T-helper 17 cell (primary cell): ENCODE results near the gene AIG1. TPM values are rescaled to one million over a fixed set of nuclear protein-coding genes. Genes with fewer than 3 reads are reported as not detected.

Experiments used
- ATAC-seq: fragments of 150-1000 bp; cut with Tn5 transposase; 2 replicates; pipeline ENCODE4 v1.10.0; 2021; ENCODE audit warnings: mild to moderate bottlenecking, moderate library complexity
- DNase-seq, 3 donors: peaks; one replicate each; pipeline versions ENCODE4 v3.0.0 to v3.0.0-alpha.2; 2020 to 2021
- H3K9me3 ChIP-seq: one replicate; pipeline ENCODE4 v1.7.0; 2013; ENCODE audit warnings: low read length, mild to moderate bottlenecking; ENCODE audit not compliant: control insufficient read depth, poor library complexity, severe bottlenecking
- H3K27ac Mint-ChIP-seq: one replicate; pipeline ENCODE4 v1.8.0; 2022; ENCODE audit warnings: mild to moderate bottlenecking, moderate library complexity, mixed read lengths
- H3K27me3 Mint-ChIP-seq: one replicate; pipeline ENCODE4 v1.8.0; 2022; ENCODE audit warnings: mixed read lengths
- H3K36me3 Mint-ChIP-seq: one replicate; pipeline ENCODE4 v1.8.0; 2022; ENCODE audit warnings: low read depth, mixed read lengths
- H3K4me1 Mint-ChIP-seq: one replicate; pipeline ENCODE4 v1.8.0; 2022; ENCODE audit warnings: mild to moderate bottlenecking, mixed read lengths
- H3K4me3 Mint-ChIP-seq: one replicate; pipeline ENCODE4 v1.8.0; 2022; ENCODE audit warnings: mild to moderate bottlenecking, moderate library complexity, mixed read lengths
- total RNA-seq, 4 donors: library from RNA in 2 of 4; stranded (reverse) in 2 of 4; gene quantifications; one replicate each; pipeline ENCODE4 v1.2.3 and lab custom pipeline; 2022 to 2026

AIG1 gene
- total RNA-seq, 2 donors from 2014 or later: 7.9 to 16.5 TPM

DNA sequence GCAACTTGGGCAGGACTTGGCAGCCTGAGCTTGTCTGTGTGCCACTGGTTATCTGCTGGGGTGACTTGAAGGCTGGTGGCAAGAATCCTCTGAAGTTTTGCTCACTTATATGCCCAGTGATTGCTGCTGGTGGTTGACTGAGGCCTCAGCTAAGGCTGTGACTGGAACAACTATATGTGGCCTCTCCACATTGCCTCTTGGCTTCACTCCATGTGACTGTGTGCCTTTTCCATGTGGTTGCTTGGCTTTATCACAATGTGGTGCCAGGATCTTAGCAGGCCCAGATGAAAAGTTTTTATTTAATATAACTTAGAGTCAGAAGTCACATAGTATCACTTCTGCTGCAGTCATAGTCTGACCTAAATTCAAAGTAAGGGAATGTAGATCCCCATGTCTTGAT is 285.3 kb downstream of the AIG1 start:
- DNase-seq: no peak
- H3K4me1 Mint-ChIP-seq: no peaks in the 10 kb centered on the region
- no peaks in the 10 kb centered on the region for H3K27me3 Mint-ChIP-seq
- no peaks in the 10 kb centered on the region for H3K9me3 ChIP-seq
- H3K27ac Mint-ChIP-seq: no peak overlapping the region
- ATAC-seq: no peak
- H3K36me3 Mint-ChIP-seq: no peaks in the 10 kb centered on the region
- no peak overlapping the region for H3K4me3 Mint-ChIP-seq

DNA sequence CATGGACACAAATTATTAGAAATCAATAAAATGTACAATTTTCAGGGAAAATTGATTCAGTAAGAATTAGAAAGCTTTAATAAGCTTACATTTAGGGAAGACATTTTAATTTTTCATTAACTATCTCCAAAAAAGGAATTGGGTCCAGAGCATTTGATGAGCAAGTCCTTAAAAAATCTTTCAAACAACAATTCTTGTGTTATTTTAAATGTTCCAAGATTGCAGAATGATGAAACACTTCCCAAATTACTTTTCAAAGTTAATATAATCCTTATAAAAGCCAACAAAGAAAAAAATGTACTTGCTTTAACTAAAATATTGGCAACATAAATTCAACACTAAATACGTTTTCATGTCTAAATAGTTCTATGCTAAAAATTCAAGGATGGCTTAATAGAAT is 287.8 kb downstream of the AIG1 start:
- no peak overlapping the region for H3K4me3 Mint-ChIP-seq

DNA sequence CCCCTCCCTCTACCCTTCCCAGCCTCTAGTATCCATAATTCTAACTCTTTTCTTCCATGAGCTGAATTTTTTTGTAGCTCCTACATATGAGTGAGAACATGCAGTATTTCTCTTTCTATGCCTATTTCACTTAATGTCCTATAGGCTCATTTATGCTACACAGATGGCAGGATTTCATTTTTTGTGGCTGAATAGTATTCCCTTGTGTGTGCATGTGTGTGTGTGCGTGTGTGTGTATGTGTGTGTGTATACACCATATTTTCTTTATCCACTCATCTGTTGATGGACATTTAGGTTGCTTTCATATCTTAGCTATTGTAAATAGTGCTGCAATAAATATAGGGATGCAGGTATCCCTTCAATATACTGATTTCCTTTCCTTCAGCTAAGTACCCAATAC is 288.8 kb downstream of the AIG1 start:
- no peak overlapping the region for H3K27ac Mint-ChIP-seq
- no peaks in the 10 kb centered on the region for H3K36me3 Mint-ChIP-seq
- no peak overlapping the region for H3K4me3 Mint-ChIP-seq

More for the DNA sequence above, 287.8 kb downstream of the AIG1 start:
- Mint-ChIP-seq H3K4me1 (no peaks in the 10 kb centered on the region), H3K27me3 (no peaks in the 10 kb centered on the region), H3K27ac (no peak overlapping the region), H3K36me3 (no peaks in the 10 kb centered on the region)
- H3K9me3 ChIP-seq: no peaks in the 10 kb centered on the region
- DNase-seq (no peak), ATAC-seq (no peak)

DNA sequence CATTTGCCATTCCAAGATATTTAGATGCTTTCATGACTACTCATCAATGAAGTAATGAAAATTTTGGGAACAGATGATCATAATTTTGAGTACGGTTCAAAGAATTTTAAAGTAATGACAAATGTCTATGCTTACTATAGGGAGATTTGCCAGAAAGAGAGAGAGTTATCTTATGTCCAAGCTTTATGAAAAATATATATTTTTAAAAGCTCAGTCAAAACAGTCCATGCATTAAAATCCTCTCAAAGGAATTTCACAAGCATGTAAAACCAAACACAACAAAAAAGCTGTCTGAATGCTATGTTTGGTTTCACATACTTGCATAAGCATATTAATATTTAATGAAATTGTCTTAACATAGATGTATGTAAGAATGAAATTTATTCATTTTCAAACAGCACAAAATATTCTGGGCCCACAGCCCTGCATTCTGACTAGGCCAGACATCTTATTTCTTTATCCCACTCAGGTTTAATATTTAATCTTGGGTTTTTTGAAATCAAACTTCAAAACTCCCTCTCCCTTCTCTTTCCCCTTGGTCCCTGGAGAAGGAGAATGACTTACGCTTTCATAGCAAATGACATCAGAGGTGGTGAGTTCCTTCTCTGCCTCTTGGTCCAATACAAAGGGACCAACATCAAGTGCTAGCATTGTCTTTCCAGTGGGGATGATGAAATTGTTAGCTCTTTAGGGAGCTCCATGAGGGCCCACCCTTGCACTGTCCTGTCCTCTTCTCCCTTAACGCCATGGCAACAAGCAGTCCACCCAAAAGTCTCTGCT is 295.6 kb downstream of the AIG1 start:
- Mint-ChIP-seq H3K4me3 (no peak overlapping the region), H3K27ac (no peak overlapping the region), H3K27me3 (peaks cover 5% of the 10 kb centered on the region), H3K4me1 (no peaks in the 10 kb centered on the region), H3K36me3 (no peaks in the 10 kb centered on the region)
- no peak for ATAC-seq
- no peak for DNase-seq
- no peaks in the 10 kb centered on the region for H3K9me3 ChIP-seq

More for the DNA sequence above, 288.8 kb downstream of the AIG1 start:
- no peak for ATAC-seq
- H3K9me3 ChIP-seq: no peaks in the 10 kb centered on the region
- Mint-ChIP-seq H3K4me1 (no peaks in the 10 kb centered on the region), H3K27me3 (no peaks in the 10 kb centered on the region)
- no peak for DNase-seq

DNA sequence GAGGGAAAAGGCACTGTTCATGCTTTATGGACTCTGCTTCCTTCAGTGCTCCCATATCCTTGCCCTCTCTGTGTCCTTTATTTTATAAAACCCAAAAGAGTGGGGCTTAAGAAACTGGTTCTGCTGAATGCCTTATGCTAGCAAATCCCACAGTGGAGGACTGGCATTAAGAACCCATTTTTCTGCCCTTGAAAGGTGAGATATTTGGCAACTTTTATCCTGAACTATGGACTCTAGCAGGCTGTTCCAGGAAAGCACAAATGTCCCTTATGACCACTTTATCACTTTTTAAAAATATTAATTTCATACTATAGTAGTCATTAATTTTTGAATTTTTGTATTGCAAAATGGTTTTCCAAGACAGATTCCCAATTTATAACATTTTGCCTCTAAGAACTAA is 296.5 kb downstream of the AIG1 start:
- Mint-ChIP-seq H3K4me3 (no peak overlapping the region), H3K36me3 (no peaks in the 10 kb centered on the region), H3K27ac (no peak overlapping the region), H3K27me3 (peaks cover 5% of the 10 kb centered on the region), H3K4me1 (no peaks in the 10 kb centered on the region)
- no peak for DNase-seq
- H3K9me3 ChIP-seq: no peaks in the 10 kb centered on the region
- no peak for ATAC-seq

DNA sequence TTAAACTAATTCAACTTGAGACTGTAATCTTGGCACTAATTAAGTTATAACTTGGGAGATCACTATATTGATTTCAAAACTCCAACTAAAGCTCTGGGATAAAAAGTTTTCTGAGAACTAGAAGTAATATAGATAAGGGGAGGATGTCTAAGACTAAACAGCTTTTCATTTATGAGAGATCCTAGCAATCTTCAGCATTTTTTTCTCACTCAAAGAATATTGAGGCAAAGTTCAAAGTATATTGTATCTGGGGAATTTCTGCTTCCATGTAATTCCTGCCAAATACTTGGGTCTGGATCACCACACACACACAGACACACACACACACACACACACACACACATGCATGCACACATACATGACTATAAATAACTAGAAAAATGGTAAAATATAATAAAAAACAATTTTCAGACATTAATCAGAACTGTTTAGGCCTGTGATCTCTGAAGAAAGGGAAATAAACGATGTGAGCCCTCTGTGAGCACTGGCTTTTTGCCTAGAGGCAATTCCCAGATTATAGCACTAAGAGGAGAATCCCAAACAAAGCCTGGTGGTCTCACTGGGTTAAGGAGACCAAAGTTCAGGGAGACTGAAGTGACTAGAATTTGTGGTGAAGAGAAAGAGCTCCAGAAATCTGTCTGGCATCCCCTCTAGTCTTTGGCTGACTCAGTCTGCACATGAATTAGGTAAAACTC is 297.0 kb downstream of the AIG1 start:
- H3K27me3 Mint-ChIP-seq: peaks cover 5% of the 10 kb centered on the region
- H3K4me3 Mint-ChIP-seq: no peak overlapping the region
- no peaks in the 10 kb centered on the region for H3K36me3 Mint-ChIP-seq
- H3K4me1 Mint-ChIP-seq: no peaks in the 10 kb centered on the region
- H3K9me3 ChIP-seq: no peaks in the 10 kb centered on the region
- DNase-seq (no peak), ATAC-seq (no peak)
- no peak overlapping the region for H3K27ac Mint-ChIP-seq

DNA sequence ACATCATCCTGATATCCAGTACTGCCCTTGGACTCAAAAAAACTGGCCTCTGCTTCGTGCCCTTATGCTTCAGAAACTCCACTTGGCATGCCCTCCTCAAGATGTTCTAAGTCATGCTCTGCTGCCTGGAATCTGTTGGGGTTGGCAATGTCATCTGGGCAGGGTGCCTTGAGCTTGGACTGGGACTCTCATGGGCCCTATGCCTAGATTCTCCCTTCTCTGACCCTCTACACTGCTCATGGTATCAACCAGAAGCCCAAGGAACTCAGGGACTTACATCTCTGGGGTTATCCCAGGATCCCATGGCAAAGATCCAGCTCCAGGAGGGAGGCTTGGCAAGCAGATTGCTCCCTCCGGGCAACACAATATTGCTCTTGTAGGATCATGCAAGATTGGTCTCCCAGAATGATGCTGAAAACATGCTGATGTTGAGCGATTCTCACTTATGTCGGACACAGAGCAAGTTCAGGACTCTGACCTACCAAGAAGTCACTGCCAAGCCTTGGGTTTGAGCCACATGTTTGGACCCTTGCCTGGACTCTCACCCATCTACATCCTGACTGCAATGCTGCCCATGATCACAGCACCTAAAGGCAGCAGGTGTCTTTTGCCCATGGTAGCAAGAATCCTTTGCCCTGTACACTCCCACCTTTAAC is 301.0 kb downstream of the AIG1 start:
- no peak overlapping the region for H3K4me3 Mint-ChIP-seq
- H3K4me1 Mint-ChIP-seq: no peaks in the 10 kb centered on the region
- H3K9me3 ChIP-seq: no peaks in the 10 kb centered on the region
- H3K27ac Mint-ChIP-seq: no peak overlapping the region
- ATAC-seq (no peak), DNase-seq (no peak)
- H3K36me3 Mint-ChIP-seq: peaks cover 2% of the 10 kb centered on the region
- H3K27me3 Mint-ChIP-seq: peaks cover 5% of the 10 kb centered on the region

DNA sequence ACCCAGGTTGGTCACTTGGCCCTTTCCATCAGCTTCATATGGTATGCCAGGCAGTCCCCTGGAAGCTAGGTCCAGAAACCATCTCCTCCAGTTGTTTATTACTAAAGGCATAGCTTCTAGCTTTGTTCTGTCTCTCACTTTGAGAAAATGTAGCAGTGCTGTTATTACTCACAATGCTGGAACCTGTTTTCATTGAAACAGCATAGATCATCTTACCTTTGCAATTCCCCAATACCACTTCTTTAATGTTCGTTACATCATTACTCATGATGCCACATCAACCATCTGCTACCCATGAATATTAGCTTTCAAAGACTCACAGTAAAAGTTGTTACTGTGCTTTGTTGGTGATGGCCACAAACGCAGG is 301.5 kb downstream of the AIG1 start:
- peaks cover 5% of the 10 kb centered on the region for H3K27me3 Mint-ChIP-seq

DNA sequence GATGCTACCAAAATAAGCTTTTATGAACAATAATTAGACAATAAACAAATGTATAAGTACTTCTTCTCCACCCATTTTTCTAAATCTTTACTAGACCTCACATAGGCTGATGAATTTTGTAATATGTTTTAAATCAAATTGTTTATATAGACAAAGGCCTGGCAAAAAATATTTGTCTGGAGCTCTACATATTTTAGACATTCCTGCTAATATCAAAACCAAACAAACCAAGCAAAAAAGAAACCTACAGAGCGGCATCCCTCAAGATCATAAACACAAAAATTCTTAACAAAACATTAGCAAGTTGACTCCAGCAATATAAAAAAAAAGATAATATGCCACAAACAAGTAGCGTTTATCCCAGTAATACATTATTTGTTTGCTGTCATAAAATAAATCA is 302.6 kb downstream of the AIG1 start:
- H3K9me3 ChIP-seq: no peaks in the 10 kb centered on the region
- Mint-ChIP-seq H3K27ac (no peak overlapping the region), H3K4me3 (no peak overlapping the region), H3K36me3 (peaks cover 2% of the 10 kb centered on the region), H3K27me3 (no peaks in the 10 kb centered on the region), H3K4me1 (no peaks in the 10 kb centered on the region)
- no peak for ATAC-seq
- DNase-seq: no peak

More for the DNA sequence above, 301.5 kb downstream of the AIG1 start:
- no peak for ATAC-seq
- H3K4me1 Mint-ChIP-seq: no peaks in the 10 kb centered on the region
- H3K9me3 ChIP-seq: no peaks in the 10 kb centered on the region
- H3K4me3 Mint-ChIP-seq: no peak overlapping the region
- peaks cover 2% of the 10 kb centered on the region for H3K36me3 Mint-ChIP-seq
- DNase-seq: no peak
- H3K27ac Mint-ChIP-seq: no peak overlapping the region

DNA sequence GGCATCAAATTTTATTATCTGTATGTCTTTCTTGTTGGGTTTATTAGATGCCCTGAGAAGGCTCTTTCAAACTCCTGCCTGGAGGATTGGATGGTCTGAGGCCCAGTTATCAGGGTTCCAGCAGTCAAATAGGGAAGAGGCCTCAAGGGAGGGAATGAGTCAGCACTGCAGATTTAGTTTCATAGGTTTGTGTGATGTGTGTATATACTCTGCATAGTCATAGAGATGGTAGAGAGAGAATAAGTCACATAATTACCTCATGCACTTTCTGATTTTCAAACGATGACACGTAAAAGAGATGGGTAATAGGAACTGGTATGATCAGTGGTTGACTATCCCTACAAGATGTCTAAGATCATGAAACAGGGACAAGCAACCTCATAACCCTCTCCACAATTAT is 307.7 kb downstream of the AIG1 start:
- no peak for ATAC-seq
- Mint-ChIP-seq H3K27ac (no peak overlapping the region), H3K4me3 (no peak overlapping the region)

DNA sequence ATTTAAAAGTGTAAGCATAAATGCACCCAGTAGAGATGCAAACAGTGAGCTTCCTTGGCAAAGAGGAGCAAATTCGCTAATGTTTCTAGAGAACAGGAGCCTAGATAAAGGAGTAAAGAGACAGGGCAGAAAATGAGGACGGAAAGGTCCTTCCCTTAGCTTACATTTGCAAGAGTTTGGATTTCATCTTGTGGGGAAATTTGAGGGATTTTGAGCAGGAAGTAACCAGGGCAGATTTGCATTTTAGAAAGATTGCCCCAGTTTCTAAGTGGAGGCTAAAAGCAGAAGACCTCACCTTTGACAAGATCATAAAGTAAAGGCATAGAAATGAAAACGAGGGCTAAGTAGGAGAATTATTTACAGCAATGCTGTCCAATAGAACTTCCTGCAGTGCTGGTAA is 309.3 kb downstream of the AIG1 start:
- DNase-seq (no peak), ATAC-seq (no peak)
- Mint-ChIP-seq H3K4me3 (no peak overlapping the region), H3K36me3 (peaks cover 2% of the 10 kb centered on the region), H3K4me1 (no peaks in the 10 kb centered on the region), H3K27me3 (peaks cover 12% of the 10 kb centered on the region), H3K27ac (no peak overlapping the region)
- no peaks in the 10 kb centered on the region for H3K9me3 ChIP-seq

More for the DNA sequence above, 307.7 kb downstream of the AIG1 start:
- Mint-ChIP-seq H3K36me3 (peaks cover 2% of the 10 kb centered on the region), H3K27me3 (peaks cover 12% of the 10 kb centered on the region), H3K4me1 (no peaks in the 10 kb centered on the region)
- no peaks in the 10 kb centered on the region for H3K9me3 ChIP-seq
- no peak for DNase-seq

DNA sequence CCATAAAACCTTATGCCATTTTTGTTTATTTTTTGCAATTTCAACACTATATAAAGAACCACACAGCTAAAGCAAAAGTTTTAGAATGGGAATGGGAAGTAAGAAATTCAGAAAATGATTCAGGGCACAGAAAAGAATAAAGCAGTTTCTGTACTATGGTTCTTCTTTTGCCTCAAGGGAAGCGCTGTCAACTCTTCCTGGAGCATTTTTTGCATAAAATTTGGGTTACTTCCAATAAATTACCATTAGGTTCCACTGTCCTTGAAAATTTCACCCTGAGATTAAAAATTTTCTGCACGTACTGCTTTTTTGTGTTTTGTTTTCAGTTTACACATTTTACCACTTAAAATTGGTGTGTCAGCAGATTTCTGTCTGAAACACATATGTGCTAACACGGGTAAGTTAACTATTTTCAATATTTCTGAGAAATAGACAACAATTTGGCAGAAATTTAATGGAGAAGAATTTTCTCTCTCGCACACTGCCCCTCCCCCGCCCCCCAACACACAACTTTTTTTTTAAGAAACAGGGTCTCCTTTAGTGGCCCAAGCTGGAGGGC is 310.2 kb downstream of the AIG1 start:
- Mint-ChIP-seq H3K4me1 (no peaks in the 10 kb centered on the region), H3K27me3 (peaks cover 17% of the 10 kb centered on the region), H3K4me3 (no peak overlapping the region), H3K36me3 (peaks cover 3% of the 10 kb centered on the region), H3K27ac (no peak overlapping the region)
- H3K9me3 ChIP-seq: no peaks in the 10 kb centered on the region
- ATAC-seq (no peak), DNase-seq (no peak)

DNA sequence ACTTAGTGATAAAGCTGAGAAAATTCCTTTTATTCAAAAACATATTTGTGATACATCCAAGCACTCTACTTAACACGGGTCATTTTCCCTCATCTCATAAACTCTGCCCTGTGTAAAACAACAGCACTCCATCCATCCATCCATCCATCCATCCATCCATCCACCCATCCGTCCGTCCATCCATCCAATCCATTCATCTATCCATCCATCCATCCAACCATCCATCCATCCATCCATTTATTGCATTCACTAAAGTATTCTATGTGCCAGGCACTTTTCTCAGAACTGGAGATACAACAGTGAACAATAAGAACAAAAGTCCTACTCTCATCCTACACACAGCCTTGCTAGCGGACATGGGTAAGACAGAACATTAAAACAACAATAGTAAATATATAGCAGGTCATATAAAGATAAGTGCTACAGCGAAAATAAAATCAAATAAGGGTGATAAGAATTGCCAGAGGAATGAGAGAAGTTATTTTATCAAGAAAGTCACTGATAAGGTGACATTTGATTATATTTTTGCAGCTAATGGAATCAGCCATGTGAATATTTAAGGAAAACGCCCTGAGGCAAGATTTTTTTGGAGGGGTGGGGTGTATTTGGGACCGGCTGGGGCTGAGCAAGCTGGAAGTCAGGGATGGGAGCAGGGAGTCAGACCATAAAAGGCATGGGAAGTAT is 311.7 kb downstream of the AIG1 start:
- no peak overlapping the region for H3K27ac Mint-ChIP-seq
- peaks cover 2% of the 10 kb centered on the region for H3K36me3 Mint-ChIP-seq
- ATAC-seq: no peak

More for the DNA sequence above, 311.7 kb downstream of the AIG1 start:
- Mint-ChIP-seq H3K4me1 (no peaks in the 10 kb centered on the region), H3K27me3 (peaks cover 17% of the 10 kb centered on the region), H3K4me3 (no peak overlapping the region)
- H3K9me3 ChIP-seq: no peaks in the 10 kb centered on the region
- no peak for DNase-seq
